GM23248 (cell line): ENCODE measurements around the gene PAX7.

Experiments used
- EZH2 ChIP-seq: fragments of 200-600 bp; sonication (generic); IDR thresholded peaks from 2 replicates; pipeline ENCODE4 v1.6.1; 2018; ENCODE audit warnings: antibody characterized with exemption, mild to moderate bottlenecking; ENCODE audit not compliant: insufficient read depth, poor library complexity, severe bottlenecking
- EZH2phosphoT487 ChIP-seq: fragments of 200-600 bp; sonication (generic); IDR thresholded peaks from 2 replicates; pipeline ENCODE4 v1.6.1; 2018; ENCODE audit warnings: antibody characterized with exemption, moderate library complexity, mild to moderate bottlenecking, low read depth; ENCODE audit not compliant: insufficient read depth

DNA sequence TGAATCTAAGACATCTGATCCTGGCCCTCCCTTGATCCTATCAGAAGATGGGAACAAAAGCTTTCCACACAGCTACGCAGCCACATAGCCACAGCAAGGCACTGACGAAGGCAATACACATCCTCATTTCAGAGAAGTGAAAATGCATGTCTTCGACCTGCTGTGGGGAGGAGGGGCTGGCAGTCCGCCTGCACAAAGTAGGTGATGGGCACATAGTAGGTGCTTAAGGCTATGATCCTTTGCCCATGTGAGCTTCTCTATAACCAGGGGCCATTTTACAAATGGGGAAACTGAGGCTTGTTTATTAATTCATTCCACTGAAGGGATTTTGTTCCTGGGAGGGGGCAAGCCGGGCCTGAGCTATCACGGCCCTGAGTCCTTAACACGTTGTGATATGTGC lies 94.2 kb downstream of the PAX7 start:
- no peak for TF ChIP-seq EZH2
- no peak for TF ChIP-seq EZH2phosphoT487
